Heart left ventricle (tissue), 16 donors: ENCODE results near the gene TMEM203. TPM values are rescaled to one million over a fixed set of nuclear protein-coding genes. Genes with fewer than 3 reads are reported as not detected.

Source experiments
- ATAC-seq, 4 donors: fragments of 200-7000 bp; cut with Tn5 transposase; one replicate each; pipeline ENCODE4 v1.9.1; 2020 to 2022; ENCODE audit warnings: moderate library complexity in 4 of 4, mild to moderate bottlenecking in 3 of 4, moderate number of reproducible peaks in 1 of 4
- DNase-seq, 5 donors: peaks; one replicate each; pipeline ENCODE4 v3.0.0-alpha.2; 2020
- H3K27ac ChIP-seq, 12 donors: fragments of 200-600 bp; sonication (generic) in 4 of 12; one replicate each; pipeline versions ENCODE4 v1.5.0 to v1.8.0; 2016 to 2022; ENCODE audit warnings: mild to moderate bottlenecking in 2 of 12
- H3K27me3 ChIP-seq, 9 donors: fragments of 200-600 bp; sonication (generic) in 2 of 9; one replicate each; pipeline versions ENCODE4 v1.5.1 to v1.8.0; 2016 to 2022; ENCODE audit warnings: mild to moderate bottlenecking in 3 of 9
- H3K36me3 ChIP-seq, 9 donors: fragments of 200-600 bp; sonication (generic) in 2 of 9; one replicate each; pipeline versions ENCODE4 v1.5.0 to v1.8.0; 2018 to 2022; ENCODE audit warnings: mild to moderate bottlenecking in 2 of 9
- H3K4me1 ChIP-seq, 12 donors: fragments of 200-600 bp; sonication (generic) in 4 of 12; one replicate each; pipeline versions ENCODE4 v1.5.0 to v1.8.0; 2016 to 2022; ENCODE audit warnings: mild to moderate bottlenecking in 3 of 12
- H3K4me3 ChIP-seq, 12 donors: fragments of 200-600 bp; sonication (generic) in 4 of 12; one replicate each; pipeline versions ENCODE4 v1.5.0 to v1.8.0; 2017 to 2022; ENCODE audit warnings: mild to moderate bottlenecking in 9 of 12, moderate library complexity in 4 of 12
- H3K9me3 ChIP-seq, 12 donors: fragments of 200-600 bp; sonication (generic) in 4 of 12; one replicate each; pipeline versions ENCODE4 v1.5.0 to v1.8.0; 2016 to 2022; ENCODE audit warnings: mild to moderate bottlenecking in 1 of 12
- POLR2A ChIP-seq, 2 donors: fragments of 450-650 bp; IDR thresholded peaks; one replicate each; pipeline ENCODE4 v1.6.1; 2017; ENCODE audit warnings: antibody characterized with exemption in 2 of 2, mild to moderate bottlenecking in 2 of 2, moderate library complexity in 2 of 2
- WGBS, 4 donors: extraction: QIAGEN DNeasy Blood & Tissue Kit in 2 of 4; methylation state at CpG; one replicate each; pipeline versions ENCODE4 v1.1.5 to v1.1.7; 2013 to 2018; 5-methylcytosine and 5-hydroxymethylcytosine counted together
- intact Hi-C, 10 donors: fragments of 100-400 bp; cut with DNase I; formaldehyde crosslinking; loops; one replicate each; pipeline versions ENCODE4 v1.11.1 to v1.14.2; 2022
- polyA plus RNA-seq, 2 donors: library from polyadenylated mRNA; stranded (reverse); fragments of 200-250 nt; gene quantifications; one replicate each; pipeline ENCODE4 v1.2.3, GENCODE V29; 2013
- total RNA-seq, 9 donors: library from RNA; depleted of rRNA in 2 of 9; stranded (reverse); fragments of >200 nt in 2 of 9; fragmentation: NEBNext Ultra II Directional in 3 of 9; extraction: Animal tissue kit (Norgen Biotek cat#: 25700) in 3 of 9; gene quantifications; one replicate each; pipeline versions ENCODE4 v1.1.0 to v1.2.4, GENCODE V29; 2016 to 2023
- TF ChIP-seq, protein P1 (sequence below), 12 donors: fragments of 200-600 bp; sonication (generic) in 4 of 12; IDR thresholded peaks; one replicate each; pipeline versions ENCODE4 v1.5.0 to v1.8.0; 2018 to 2022; ENCODE audit warnings: antibody characterized with exemption in 12 of 12, mild to moderate bottlenecking in 5 of 12
- donor health status: ischemic (EF 13 %, LVEDD 7.1; RV severe dilation, severe dysfunction).
- donor health status: healthy with polysubstance abuse.
- donor health status: DM: no; HTN: yes; CAD: no.
- donor health status: DM: no; HTN: no; CAD: no.
- donor health status: ischemic (EF 25% LVEDD 6.9; RV normal size, moderate dysfunction).
- donor health status: ischemic (EF 25% LVEDD 5.7; RV mildly dilated, moderate dysfunction).
- donor health status: healthy.
- donor health status: DM: yes; HTN: yes; CAD: no.
- donor health status: ischemic (EF 35%, LVEDD 5.7; RV mildly dilated, moderate dysfunction).
- donor health status: nonischemic (EF 11% LVEDD 7.7; RV severe dilation, severe dysfunction).
- donor health status: DM: yes; HTN: yes; CAD: no.
- donor health status: PGD.
- donor health status: ischemic (EF 29% LVEDD 5.4; RV normal size, mild dysfunction).
- donor health status: nonischemic (EF 23%, LVEDD 6.1; RV moderate dilation, normal function).

The TMEM203 gene
- total and polyA plus RNA-seq, 11 donors, result 30.8 to 52.0 (median 42.1) TPM

DNA sequence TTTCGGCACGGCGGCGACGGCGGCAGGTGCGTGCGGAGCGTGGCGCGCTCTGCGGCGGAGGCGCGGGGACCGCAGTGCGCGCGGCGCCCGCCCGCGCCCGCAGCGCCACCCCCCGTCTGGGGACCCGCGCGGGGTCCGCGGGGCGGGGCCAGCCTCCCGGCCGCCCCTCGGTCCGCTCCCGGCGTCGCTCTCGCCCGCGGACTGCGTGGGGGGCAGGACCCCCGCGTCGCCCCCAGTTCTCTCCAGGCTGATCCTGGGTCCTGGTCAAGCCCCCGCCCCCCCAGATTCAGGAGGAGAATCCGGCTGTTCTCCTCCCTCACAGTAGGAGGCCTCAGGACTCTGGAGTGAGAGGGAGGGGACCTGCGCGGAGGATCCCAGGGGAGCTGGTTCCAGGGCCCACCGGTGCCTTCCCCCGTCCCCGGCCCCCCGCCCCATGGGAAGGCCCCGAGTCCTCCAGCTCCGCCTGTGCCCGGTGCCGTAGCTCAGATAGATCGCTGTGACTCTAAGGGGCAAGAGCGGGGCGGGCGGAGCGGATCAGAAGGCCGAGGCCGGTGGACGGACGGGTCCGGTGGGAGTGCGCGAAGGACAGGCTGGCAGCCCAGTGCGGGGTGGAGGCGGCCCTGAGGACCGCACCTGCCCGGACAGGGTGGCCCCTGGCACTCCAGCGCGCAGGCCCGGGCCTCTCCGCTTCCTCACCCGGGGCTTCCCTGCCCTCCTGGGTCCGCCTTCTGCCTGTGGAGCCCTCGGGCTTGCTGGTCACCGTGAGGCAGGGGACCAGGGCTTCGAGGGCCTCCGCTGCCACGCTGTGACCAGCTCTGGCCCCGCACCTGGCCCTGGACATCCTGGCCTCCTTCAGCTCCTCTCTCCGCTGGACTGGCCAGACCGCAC lies 17.0 kb upstream of the TMEM203 start, which contains the start of gene RNF208:
Gene RNF208 (minus strand): TSS at position 51 of the 888 bp plus-strand sequence. CDS start 1,028 bp downstream, outside the sequence.
- peaks cover 2 to 50% (median 32%) of the 10 kb centered on the region in 12 donors for H3K4me1 ChIP-seq
- WGBS, 4 donors, result 4 to 16% (median 4%) methylated on average over 5 to 88 of the region's 88 CpGs
- ATAC-seq (peak in 3 of 4 donors; percentile 0 to 9 (median 1)), DNase-seq (no peak)
- peaks cover 0 to 4% (median 0%) of the 10 kb centered on the region in 9 donors for H3K27me3 ChIP-seq
- H3K4me3 ChIP-seq, result peak within 1 kb of the TSS; percentile 36 to 92 (median 74)
- H3K27ac ChIP-seq, result peak within 1 kb of the TSS; percentile 51 to 95 (median 94)
- intact Hi-C loops, result loop anchor here in 3 of 10 donors (1.0 to 10.0 kb wide), 5 partner anchors 18 to 438 kb away; partner anchors contain the start of genes ANAPC2 (in 3 of the 3), SSNA1 (in 3 of the 3), NDOR1 (in 2 of the 3) and TMEM203 (in 2 of the 3)
- H3K9me3 ChIP-seq, result no peaks in the 10 kb centered on the region
- no peaks in the 10 kb centered on the region for H3K36me3 ChIP-seq
- no peak for TF ChIP-seq POLR2A (IDR thresholded peaks at IDR 0.05)
- TF ChIP-seq, protein P1, sequence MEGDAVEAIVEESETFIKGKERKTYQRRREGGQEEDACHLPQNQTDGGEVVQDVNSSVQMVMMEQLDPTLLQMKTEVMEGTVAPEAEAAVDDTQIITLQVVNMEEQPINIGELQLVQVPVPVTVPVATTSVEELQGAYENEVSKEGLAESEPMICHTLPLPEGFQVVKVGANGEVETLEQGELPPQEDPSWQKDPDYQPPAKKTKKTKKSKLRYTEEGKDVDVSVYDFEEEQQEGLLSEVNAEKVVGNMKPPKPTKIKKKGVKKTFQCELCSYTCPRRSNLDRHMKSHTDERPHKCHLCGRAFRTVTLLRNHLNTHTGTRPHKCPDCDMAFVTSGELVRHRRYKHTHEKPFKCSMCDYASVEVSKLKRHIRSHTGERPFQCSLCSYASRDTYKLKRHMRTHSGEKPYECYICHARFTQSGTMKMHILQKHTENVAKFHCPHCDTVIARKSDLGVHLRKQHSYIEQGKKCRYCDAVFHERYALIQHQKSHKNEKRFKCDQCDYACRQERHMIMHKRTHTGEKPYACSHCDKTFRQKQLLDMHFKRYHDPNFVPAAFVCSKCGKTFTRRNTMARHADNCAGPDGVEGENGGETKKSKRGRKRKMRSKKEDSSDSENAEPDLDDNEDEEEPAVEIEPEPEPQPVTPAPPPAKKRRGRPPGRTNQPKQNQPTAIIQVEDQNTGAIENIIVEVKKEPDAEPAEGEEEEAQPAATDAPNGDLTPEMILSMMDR (IDR thresholded peaks at IDR 0.05), result peak in 1 of 12 donors; percentile 17

DNA sequence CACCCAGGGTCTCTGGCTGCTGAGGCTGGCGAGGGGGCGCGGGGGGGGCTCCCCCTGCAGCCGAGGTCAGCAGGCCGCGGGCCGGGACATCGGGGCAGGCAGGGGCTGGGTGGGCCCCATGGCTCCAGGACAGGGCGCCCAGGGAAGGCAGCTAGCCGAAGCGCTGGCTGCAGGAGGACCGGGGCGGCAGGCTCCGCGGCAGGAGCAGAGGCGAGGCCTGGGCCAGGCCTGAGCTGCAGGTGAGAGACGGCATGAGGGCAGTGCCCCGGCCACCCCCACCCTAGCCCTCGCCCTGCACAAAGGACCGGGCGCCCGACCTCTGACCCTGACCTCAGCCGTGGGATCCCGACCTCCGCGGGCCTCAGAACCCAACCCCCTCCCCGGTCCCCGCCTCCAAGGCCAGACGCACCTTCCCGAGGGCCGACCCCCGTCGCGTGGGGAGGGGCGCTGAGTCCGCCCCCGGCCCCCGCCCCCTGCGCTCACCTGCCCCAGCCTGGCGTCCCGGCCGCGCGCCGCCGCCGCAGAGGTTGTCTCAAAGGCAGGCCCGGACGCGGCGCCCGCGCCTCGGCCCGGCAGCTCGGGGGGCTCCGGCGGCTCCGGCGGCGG lies 16.2 kb upstream of the TMEM203 start:
- Histone ChIP-seq H3K36me3 (no peaks in the 10 kb centered on the region), H3K4me1 (peaks cover 2 to 54% (median 38%) of the 10 kb centered on the region in 12 donors), H3K27ac (peak overlapping the region in 11 of 12 donors; percentile 28 to 85 (median 63)), H3K27me3 (peaks cover 0 to 4% (median 0%) of the 10 kb centered on the region in 9 donors), H3K9me3 (no peaks in the 10 kb centered on the region), H3K4me3 (peak overlapping the region; percentile 11 to 68 (median 50))
- no peak for TF ChIP-seq POLR2A (IDR thresholded peaks at IDR 0.05)
- 3 to 14% (median 6%) methylated on average over 18 to 61 of the region's 61 CpGs for WGBS, 4 donors
- ATAC-seq, result no peak
- DNase-seq, result no peak
- intact Hi-C loops, result loop anchor here in 3 of 10 donors (2.0 to 10.0 kb wide), 3 partner anchors 17 to 437 kb away; partner anchors contain the start of genes ANAPC2 (in 2 of the 3), NDOR1 (in 2 of the 3), SSNA1 (in 2 of the 3) and TMEM203 (in 2 of the 3)

DNA sequence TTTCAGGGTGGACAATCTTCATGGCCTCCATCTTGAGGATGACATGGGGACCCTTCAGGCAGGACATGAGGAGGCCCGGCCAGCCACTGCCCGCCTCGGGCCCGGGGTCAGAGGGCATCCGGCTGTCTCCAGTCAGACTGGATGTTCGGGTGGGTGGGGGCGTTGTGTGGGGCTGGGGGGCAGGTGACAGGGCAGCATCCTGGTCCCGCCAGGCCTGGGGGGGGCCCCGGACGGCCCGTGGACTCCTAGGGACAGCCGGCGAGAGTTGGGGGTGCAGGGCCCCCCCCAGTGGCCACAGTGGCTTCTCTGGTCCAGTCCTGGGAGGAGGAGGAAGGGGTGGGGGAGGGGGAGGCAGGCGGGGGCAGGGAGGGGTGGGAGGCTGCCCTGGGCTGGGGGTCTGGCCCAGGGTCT lies 15.7 kb upstream of the TMEM203 start:
- Histone ChIP-seq H3K27me3 (peaks cover 0 to 4% (median 0%) of the 10 kb centered on the region in 9 donors), H3K27ac (peak overlapping the region in 10 of 12 donors; percentile 28 to 85 (median 63)), H3K4me1 (peaks cover 2 to 55% (median 38%) of the 10 kb centered on the region in 12 donors), H3K9me3 (no peaks in the 10 kb centered on the region), H3K4me3 (peak overlapping the region in 9 of 12 donors; percentile 37 to 68 (median 51)), H3K36me3 (peaks cover 0 to 3% (median 0%) of the 10 kb centered on the region in 9 donors)
- 58 to 76% (median 72%) methylated on average over 9 to 14 of the region's 14 CpGs; no CpG with 5 or more reads in 1 of the 4 donors for WGBS, 4 donors
- no peak for ATAC-seq
- no peak for DNase-seq
- no peak for TF ChIP-seq POLR2A (IDR thresholded peaks at IDR 0.05)
- TF ChIP-seq, protein P1 (IDR thresholded peaks at IDR 0.05), result no peak
- intact Hi-C loops, result loop anchor here in 3 of 10 donors (5.0 to 10.0 kb wide), 2 partner anchors 34 to 436 kb away; partner anchors contain the start of genes ANAPC2 (in 2 of the 3) and SSNA1 (in 2 of the 3)
